GM06990 (cell line): ENCODE data around the gene NUDCD3.

Experiments used
- DNase-seq: peaks from one replicate; pipeline ENCODE4 v3.0.0-alpha.2; 2011; ENCODE audit not compliant: insufficient read length; ENCODE audit errors: extremely low read depth
- H3K27me3 ChIP-seq: replicated peaks from 2 replicates; pipeline ENCODE4 v1.6.0; 2011; ENCODE audit warnings: low read length; ENCODE audit not compliant: control insufficient read depth, insufficient read depth
- H3K36me3 ChIP-seq: 2 replicates; pipeline ENCODE4 v1.5.1; 2011; ENCODE audit warnings: low read length; ENCODE audit not compliant: control insufficient read depth, insufficient read depth
- H3K4me3 ChIP-seq: replicated peaks from 2 replicates; pipeline ENCODE4 v1.5.1; 2011; ENCODE audit warnings: low read depth, mild to moderate bottlenecking, control low read depth, low read length
- CTCF ChIP-seq: IDR thresholded peaks from 2 replicates; pipeline ENCODE4 v1.5.1; 2011; ENCODE audit warnings: low read length, control low read depth, mild to moderate bottlenecking, inconsistent platforms; ENCODE audit not compliant: insufficient read depth, poor library complexity, severe bottlenecking

The NUDCD3 gene

GRCh38 chr7:44401692-44402091, 88.8 kb downstream of the NUDCD3 start:
- H3K27me3 ChIP-seq: no peaks in the 10 kb centered on the region
- TF ChIP-seq CTCF: no peak
- DNase-seq: no peak
- H3K4me3 ChIP-seq: no peak overlapping the region
- peaks cover 33% of the 10 kb centered on the region for H3K36me3 ChIP-seq

GRCh38 chr7:44400033-44400511, 90.4 kb downstream of the NUDCD3 start:
- no peak for DNase-seq
- TF ChIP-seq CTCF: no peak
- Histone ChIP-seq H3K4me3 (no peak overlapping the region), H3K27me3 (no peaks in the 10 kb centered on the region), H3K36me3 (peaks cover 28% of the 10 kb centered on the region)

GRCh38 chr7:44398953-44399574, 91.4 kb downstream of the NUDCD3 start:
- no peak for TF ChIP-seq CTCF
- no peaks in the 10 kb centered on the region for H3K27me3 ChIP-seq
- H3K36me3 ChIP-seq: peaks cover 25% of the 10 kb centered on the region
- no peak overlapping the region for H3K4me3 ChIP-seq
- no peak for DNase-seq

- DNase-seq: no peak
- TF ChIP-seq CTCF: no peak
- Histone ChIP-seq H3K36me3 (peaks cover 21% of the 10 kb centered on the region), H3K27me3 (no peaks in the 10 kb centered on the region), H3K4me3 (no peak overlapping the region)
Measured at GRCh38 chr7:44398511-44398911, 91.9 kb downstream of the NUDCD3 start.

- peaks cover 19% of the 10 kb centered on the region for H3K36me3 ChIP-seq
- no peak for TF ChIP-seq CTCF
Measured at GRCh38 chr7:44396931-44397545, 93.4 kb downstream of the NUDCD3 start.

More at GRCh38 chr7:44396931-44397545, 93.4 kb downstream of the NUDCD3 start:
- no peak overlapping the region for H3K4me3 ChIP-seq
- no peaks in the 10 kb centered on the region for H3K27me3 ChIP-seq
- DNase-seq: no peak
